K562 (cell line): ENCODE measurements around the gene COL8A2. TPM values are rescaled to one million over a fixed set of nuclear protein-coding genes. Genes with fewer than 3 reads are reported as not detected.

Experiments
- BCL6 ChIP-seq: fragments of 250-450 bp; sonication (Bioruptor Pico); IDR thresholded peaks from 2 replicates; pipeline ENCODE4 v1.4.0; 2020
- CBFA2T2 ChIP-seq: fragments of 450-650 bp; conservative IDR thresholded peaks from 2 replicates; pipeline ENCODE4 v1.6.1; 2017; ENCODE audit warnings: mild to moderate bottlenecking
- CREB3 ChIP-seq: fragments of 450-650 bp; conservative IDR thresholded peaks from 2 replicates; pipeline ENCODE4 v1.6.1; 2016; ENCODE audit warnings: missing genetic modification characterization, low read depth, mild to moderate bottlenecking, missing compliant biosample characterization, moderate library complexity
- FOS ChIP-seq: IDR thresholded peaks from 3 replicates; pipeline ENCODE4 v1.6.1; 2011; ENCODE audit not compliant: insufficient read length; ENCODE audit errors: extremely low read depth
- HNRNPLL ChIP-seq: fragments of 200-400 bp; formaldehyde crosslinking; IDR thresholded peaks from 2 replicates; pipeline ENCODE4 v1.6.1; 2017; ENCODE audit warnings: low read length, low read depth, mild to moderate bottlenecking; ENCODE audit not compliant: poor library complexity, severe bottlenecking
- MCM2 ChIP-seq: fragments of 450-650 bp; IDR thresholded peaks from 2 replicates; pipeline ENCODE4 v1.6.1; 2017; ENCODE audit warnings: low read depth, mild to moderate bottlenecking
- PHB ChIP-seq: fragments of 250-450 bp; sonication (Bioruptor Pico); IDR thresholded peaks from 2 replicates; pipeline ENCODE4 v1.5.0; 2021
- PHF20 ChIP-seq: fragments of 450-650 bp; IDR thresholded peaks from 2 replicates; pipeline ENCODE4 v1.6.1; 2018; ENCODE audit not compliant: partially characterized antibody
- PHF8 ChIP-seq: fragments of 200-600 bp; sonication (generic); IDR thresholded peaks from 2 replicates; pipeline ENCODE4 v1.6.1; 2012; ENCODE audit warnings: mixed run types, mild to moderate bottlenecking, inconsistent platforms, low read length, moderate library complexity, borderline replicate concordance
- RBM34 ChIP-seq: fragments of 200-400 bp; formaldehyde crosslinking; IDR thresholded peaks from 2 replicates; pipeline ENCODE4 v1.6.1; 2018; ENCODE audit warnings: low read length, borderline replicate concordance; ENCODE audit not compliant: insufficient read depth
- SMARCE1 ChIP-seq: fragments of 450-650 bp; IDR thresholded peaks from 2 replicates; pipeline ENCODE4 v1.7.1; 2016; ENCODE audit warnings: mild to moderate bottlenecking
- STAT5B ChIP-seq: fragments of 250-450 bp; sonication (Bioruptor Pico); IDR thresholded peaks from 2 replicates; pipeline ENCODE4 v1.8.0; 2021; ENCODE audit warnings: mild to moderate bottlenecking, inconsistent platforms
- ZKSCAN3 ChIP-seq: fragments of 250-450 bp; sonication (Bioruptor Pico); IDR thresholded peaks from 2 replicates; pipeline ENCODE4 v1.4.0; 2020
- ZNF3 ChIP-seq: fragments of 250-450 bp; sonication (Bioruptor Pico); IDR thresholded peaks from 2 replicates; pipeline ENCODE4 v1.5.0; 2021; ENCODE audit warnings: mild to moderate bottlenecking, moderate library complexity
- ZNF408 ChIP-seq: fragments of 250-450 bp; sonication (Bioruptor Pico); IDR thresholded peaks from 2 replicates; pipeline ENCODE4 v1.4.0; 2020; ENCODE audit warnings: low read depth, mild to moderate bottlenecking, moderate library complexity
- ZNF668 ChIP-seq: fragments of 250-450 bp; sonication (Bioruptor Pico); IDR thresholded peaks from 2 replicates; pipeline ENCODE4 v1.8.0; 2022; ENCODE audit warnings: mild to moderate bottlenecking, inconsistent platforms
- polyA plus RNA-seq, 8 experiments: library from polyadenylated mRNA; depleted of rRNA in 4 of 8; stranded (reverse) in 5 of 8; unstranded in 3 of 8; fragments of >200 nt; fragmentation: Nextera tagmentation in 2 of 8; fragmentation: Illumina TruSeq in 1 of 8; extraction: Ambion mirVana in 2 of 8; extraction: Trizol in 1 of 8; gene quantifications; 2 replicates each; pipeline versions ENCODE4 v1.2.1 to v1.2.3, GENCODE V29; 2011 to 2014; ENCODE audit warnings: inconsistent platforms in 1 of 8, missing spikeins in 1 of 8
- total RNA-seq, 7 experiments: library from RNA; depleted of rRNA in 6 of 7; stranded (reverse); fragments of >200 nt in 6 of 7; fragmentation: Illumina TruSeq in 2 of 7; extraction: Trizol in 2 of 7; gene quantifications; 2 replicates each; pipeline versions ENCODE4 v1.2.1 to v1.2.3, GENCODE V29; 2011 to 2021; ENCODE audit warnings: low replicate concordance in 1 of 7
- TF ChIP-seq, protein P1 (sequence below), 2 experiments: fragments of 450-650 bp; IDR thresholded peaks; 2 replicates each; pipeline ENCODE4 v1.6.1; 2016; ENCODE audit warnings: mild to moderate bottlenecking in 2 of 2, borderline replicate concordance in 1 of 2, low read depth in 1 of 2, moderate library complexity in 1 of 2
- TF ChIP-seq, protein P2 (sequence below): fragments of 450-650 bp; IDR thresholded peaks from one replicate; pipeline ENCODE4 v1.6.1; 2018; ENCODE audit warnings: mild to moderate bottlenecking, moderate library complexity; ENCODE audit not compliant: partially characterized antibody

Gene COL8A2
- total and polyA plus RNA-seq, 9 of the 15 experiments (the other 6 are each of a cell fraction or from before 2014, with no cell fraction given): 0.03 to 0.14 (median 0.04) TPM; not detected in 5

DNA sequence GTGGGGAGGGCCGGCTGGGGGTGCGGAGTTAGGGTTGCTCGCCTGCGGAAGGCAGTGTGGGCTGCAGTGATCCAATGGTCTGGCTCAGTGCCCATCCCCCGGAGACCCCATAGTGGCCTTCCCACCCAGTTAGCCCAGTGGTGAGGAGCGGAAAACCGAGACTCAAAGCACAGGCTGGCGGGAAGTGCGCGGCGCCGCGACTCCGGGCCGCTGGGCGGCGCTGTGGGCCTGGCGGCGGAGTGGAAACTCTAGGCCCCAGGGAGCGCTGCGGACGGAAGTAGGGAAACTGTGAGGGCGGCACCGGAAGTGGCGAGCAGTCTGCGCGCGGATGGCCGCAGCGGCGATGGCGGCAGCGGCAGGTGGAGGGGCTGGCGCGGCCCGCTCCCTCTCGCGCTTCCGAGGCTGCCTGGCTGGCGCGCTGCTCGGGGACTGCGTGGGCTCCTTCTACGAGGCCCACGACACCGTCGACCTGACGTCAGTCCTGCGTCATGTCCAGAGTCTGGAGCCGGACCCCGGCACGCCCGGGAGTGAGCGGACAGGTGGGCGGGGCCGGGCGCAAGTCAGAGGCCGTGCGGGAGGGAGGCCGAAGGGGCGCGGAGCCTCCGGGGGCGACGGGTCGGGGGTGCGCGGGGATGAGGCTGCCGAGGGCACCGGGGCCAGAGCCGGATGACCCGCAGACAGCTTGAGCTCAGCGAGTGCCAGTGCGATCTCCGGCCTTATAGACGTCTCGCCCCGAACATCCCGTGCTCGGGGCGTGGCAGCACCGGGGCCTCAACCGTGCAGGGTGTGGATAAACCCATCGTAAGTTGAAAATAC is 36.2 kb downstream of the COL8A2 start, which contains the start of gene ADPRS (continued):
- TF ChIP-seq, protein P1, sequence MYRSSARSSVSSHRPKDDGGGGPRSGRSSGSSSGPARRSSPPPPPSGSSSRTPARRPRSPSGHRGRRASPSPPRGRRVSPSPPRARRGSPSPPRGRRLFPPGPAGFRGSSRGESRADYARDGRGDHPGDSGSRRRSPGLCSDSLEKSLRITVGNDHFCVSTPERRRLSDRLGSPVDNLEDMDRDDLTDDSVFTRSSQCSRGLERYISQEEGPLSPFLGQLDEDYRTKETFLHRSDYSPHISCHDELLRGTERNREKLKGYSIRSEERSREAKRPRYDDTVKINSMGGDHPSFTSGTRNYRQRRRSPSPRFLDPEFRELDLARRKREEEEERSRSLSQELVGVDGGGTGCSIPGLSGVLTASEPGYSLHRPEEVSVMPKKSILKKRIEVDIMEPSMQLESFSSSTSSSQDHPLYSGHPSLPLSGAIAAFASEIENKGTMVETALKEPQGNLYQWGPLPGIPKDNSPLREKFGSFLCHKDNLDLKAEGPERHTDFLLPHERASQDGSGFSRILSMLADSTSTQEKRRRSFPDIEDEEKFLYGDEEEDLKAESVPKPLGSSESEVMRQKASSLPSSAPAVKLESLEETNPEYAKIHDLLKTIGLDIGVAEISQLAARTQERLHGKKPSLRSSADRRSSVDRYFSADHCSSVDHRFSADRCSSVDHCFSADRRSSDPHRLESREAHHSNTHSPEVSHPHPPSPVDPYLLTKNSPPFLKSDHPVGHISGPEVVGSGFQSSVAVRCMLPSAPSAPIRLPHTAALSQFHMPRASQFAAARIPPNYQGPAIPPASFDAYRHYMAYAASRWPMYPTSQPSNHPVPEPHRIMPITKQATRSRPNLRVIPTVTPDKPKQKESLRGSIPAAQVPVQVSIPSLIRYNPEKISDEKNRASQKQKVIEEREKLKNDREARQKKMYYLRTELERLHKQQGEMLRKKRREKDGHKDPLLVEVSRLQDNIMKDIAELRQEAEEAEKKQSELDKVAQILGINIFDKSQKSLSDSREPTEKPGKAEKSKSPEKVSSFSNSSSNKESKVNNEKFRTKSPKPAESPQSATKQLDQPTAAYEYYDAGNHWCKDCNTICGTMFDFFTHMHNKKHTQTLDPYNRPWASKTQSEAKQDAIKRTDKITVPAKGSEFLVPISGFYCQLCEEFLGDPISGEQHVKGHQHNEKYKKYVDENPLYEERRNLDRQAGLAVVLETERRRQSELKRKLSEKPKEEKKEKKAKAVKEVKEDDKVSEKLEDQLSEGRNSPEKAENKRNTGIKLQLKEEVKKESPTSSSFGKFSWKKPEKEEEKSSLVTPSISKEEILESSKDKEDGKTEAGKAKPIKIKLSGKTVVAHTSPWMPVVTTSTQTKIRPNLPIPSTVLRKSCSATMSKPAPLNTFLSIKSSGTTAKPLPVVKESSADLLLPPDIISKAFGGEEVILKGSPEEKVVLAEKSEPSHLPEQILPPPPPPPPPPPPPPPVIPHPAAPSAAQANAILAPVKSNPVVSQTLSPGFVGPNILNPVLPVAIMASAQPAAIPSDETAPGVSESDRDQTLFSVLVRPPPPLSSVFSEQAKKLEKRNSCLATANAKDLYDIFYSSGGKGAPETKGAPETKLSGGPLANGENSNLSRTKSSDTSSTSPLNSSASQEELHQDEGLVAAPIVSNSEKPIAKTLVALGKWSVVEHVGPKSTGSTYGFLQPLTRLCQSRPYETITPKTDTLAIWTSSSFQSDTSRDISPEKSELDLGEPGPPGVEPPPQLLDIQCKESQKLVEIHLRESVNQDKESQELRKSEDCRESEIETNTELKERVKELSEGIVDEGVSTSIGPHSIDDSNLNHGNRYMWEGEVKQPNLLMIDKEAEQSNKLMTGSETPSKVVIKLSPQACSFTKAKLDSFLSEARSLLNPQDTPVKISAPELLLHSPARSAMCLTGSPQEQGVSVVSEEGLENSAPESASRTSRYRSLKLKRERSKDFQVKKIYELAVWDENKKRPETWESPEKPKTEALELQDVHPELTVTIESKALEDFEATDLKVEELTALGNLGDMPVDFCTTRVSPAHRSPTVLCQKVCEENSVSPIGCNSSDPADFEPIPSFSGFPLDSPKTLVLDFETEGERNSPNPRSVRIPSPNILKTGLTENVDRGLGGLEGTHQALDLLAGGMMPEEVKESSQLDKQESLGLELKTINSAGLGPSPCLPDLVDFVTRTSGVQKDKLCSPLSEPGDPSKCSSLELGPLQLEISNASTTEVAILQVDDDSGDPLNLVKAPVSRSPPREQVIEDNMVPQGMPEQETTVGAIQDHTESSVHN (IDR thresholded peaks at IDR 0.05; ENCODE audit: borderline replicate concordance in 1 of 2, low read depth in 1 of 2): no peak
- TF ChIP-seq CBFA2T2: no peak; the same call in 1 of the 2 replicates
- TF ChIP-seq, protein P2, sequence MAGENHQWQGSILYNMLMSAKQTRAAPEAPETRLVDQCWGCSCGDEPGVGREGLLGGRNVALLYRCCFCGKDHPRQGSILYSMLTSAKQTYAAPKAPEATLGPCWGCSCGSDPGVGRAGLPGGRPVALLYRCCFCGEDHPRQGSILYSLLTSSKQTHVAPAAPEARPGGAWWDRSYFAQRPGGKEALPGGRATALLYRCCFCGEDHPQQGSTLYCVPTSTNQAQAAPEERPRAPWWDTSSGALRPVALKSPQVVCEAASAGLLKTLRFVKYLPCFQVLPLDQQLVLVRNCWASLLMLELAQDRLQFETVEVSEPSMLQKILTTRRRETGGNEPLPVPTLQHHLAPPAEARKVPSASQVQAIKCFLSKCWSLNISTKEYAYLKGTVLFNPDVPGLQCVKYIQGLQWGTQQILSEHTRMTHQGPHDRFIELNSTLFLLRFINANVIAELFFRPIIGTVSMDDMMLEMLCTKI: no peak
- no peak for TF ChIP-seq SMARCE1
- no peak for TF ChIP-seq FOS
- peak; percentile 99 for TF ChIP-seq PHF20
- peak; percentile 98 for TF ChIP-seq PHF8
- no peak for TF ChIP-seq BCL6 (CRISPR knock-in tag)
- TF ChIP-seq ZNF408 (CRISPR knock-in tag): no peak
- peak; percentile 71; the same call in 1 of the 2 replicates for TF ChIP-seq PHB (CRISPR knock-in tag)
- no peak for TF ChIP-seq CREB3 (tag)
- TF ChIP-seq ZKSCAN3: no peak
- TF ChIP-seq MCM2: no peak
- TF ChIP-seq HNRNPLL: peak; percentile 43
- no peak for TF ChIP-seq ZNF3 (CRISPR knock-in tag)
- no peak for TF ChIP-seq STAT5B (CRISPR knock-in tag)
- 0 out of 2 replicates have a peak, but pooled peaks have one; percentile 47 for TF ChIP-seq ZNF668 (CRISPR knock-in tag)
- no peak; the same call in 1 of the 2 replicates for TF ChIP-seq RBM34
